Hepatocyte (in vitro differentiated cells): ENCODE data around the gene LRGUK. TPM values are rescaled to one million over a fixed set of nuclear protein-coding genes. Genes with fewer than 3 reads are reported as not detected.

Experiments
- DNase-seq: peaks from one replicate; pipeline ENCODE4 v3.0.0-alpha.2; 2016; ENCODE audit warnings: low spot score
- H2AFZ ChIP-seq: fragments of 200-600 bp; sonication (generic); 2 replicates; pipeline ENCODE4 v1.6.0; 2016; ENCODE audit warnings: antibody characterized with exemption, mild to moderate bottlenecking
- H3K27ac ChIP-seq: fragments of 200-600 bp; sonication (generic); 2 replicates; pipeline ENCODE4 v1.5.1; 2016; ENCODE audit warnings: mild to moderate bottlenecking
- H3K27me3 ChIP-seq: fragments of 200-600 bp; sonication (generic); 2 replicates; pipeline ENCODE4 v1.6.1; 2016
- H3K36me3 ChIP-seq: fragments of 200-600 bp; sonication (generic); replicated peaks from 2 replicates; pipeline ENCODE4 v1.5.1; 2016; ENCODE audit warnings: low read depth; ENCODE audit not compliant: insufficient read depth
- H3K4me1 ChIP-seq: fragments of 200-600 bp; sonication (generic); 2 replicates; pipeline ENCODE4 v1.5.1; 2016; ENCODE audit warnings: mild to moderate bottlenecking, moderate library complexity; ENCODE audit not compliant: insufficient read depth
- H3K4me2 ChIP-seq: fragments of 200-600 bp; sonication (generic); 2 replicates; pipeline ENCODE4 v1.6.0; 2016
- H3K4me3 ChIP-seq: fragments of 200-600 bp; sonication (generic); 2 replicates; pipeline ENCODE4 v1.5.1; 2016; ENCODE audit warnings: mild to moderate bottlenecking
- H3K79me2 ChIP-seq: fragments of 200-600 bp; sonication (generic); 2 replicates; pipeline ENCODE4 v1.6.0; 2017; ENCODE audit warnings: mild to moderate bottlenecking
- H3K9me2 ChIP-seq: fragments of 200-600 bp; sonication (generic); replicated peaks from 2 replicates; pipeline ENCODE4 v1.6.0; 2017; ENCODE audit warnings: mild to moderate bottlenecking; ENCODE audit not compliant: insufficient read depth
- H3K9me3 ChIP-seq: fragments of 200-600 bp; sonication (generic); 2 replicates; pipeline ENCODE4 v1.5.1; 2016; ENCODE audit warnings: low read depth, mild to moderate bottlenecking
- H4K20me1 ChIP-seq: fragments of 200-600 bp; sonication (generic); 2 replicates; pipeline ENCODE4 v1.6.0; 2016; ENCODE audit warnings: mild to moderate bottlenecking; ENCODE audit not compliant: insufficient read depth, poor library complexity, severe bottlenecking
- CTCF ChIP-seq: fragments of 200-600 bp; sonication (generic); IDR thresholded peaks from 2 replicates; pipeline ENCODE4 v1.5.1; 2016; ENCODE audit warnings: antibody characterized with exemption, mild to moderate bottlenecking; ENCODE audit not compliant: poor library complexity
- EZH2 ChIP-seq: fragments of 200-600 bp; sonication (generic); IDR thresholded peaks from 2 replicates; pipeline ENCODE4 v1.6.1; 2016; ENCODE audit warnings: antibody characterized with exemption, mild to moderate bottlenecking, borderline replicate concordance
- EZH2phosphoT487 ChIP-seq: fragments of 200-600 bp; sonication (generic); IDR thresholded peaks from one replicate; pipeline ENCODE4 v1.6.1; 2018; ENCODE audit warnings: antibody characterized with exemption, mild to moderate bottlenecking, low read depth, moderate library complexity; ENCODE audit not compliant: unreplicated experiment, severe bottlenecking
- WGBS: methylation state at CpG from one replicate; pipeline ENCODE4 v1.1.6; 2016; ENCODE audit warnings: low lambda C conversion rate; ENCODE audit errors: missing lambda C conversion rate; 5-methylcytosine and 5-hydroxymethylcytosine counted together
- polyA plus RNA-seq: library from polyadenylated mRNA; unstranded; fragments of >200 nt; fragmentation: Nextera tagmentation; extraction: Ambion mirVana; gene quantifications from 2 replicates; pipeline ENCODE4 v1.2.1, GENCODE V29; 2016
- total RNA-seq: library from RNA; depleted of rRNA; stranded (reverse); fragments of >200 nt; gene quantifications from 2 replicates; pipeline ENCODE4 v1.2.3, GENCODE V29; 2014

The LRGUK gene
- total and polyA plus RNA-seq, 2 experiments from 2014 or later: 0.73 TPM; not detected in 1

- H3K4me1 ChIP-seq: no peaks in the 10 kb centered on the region
- H3K9me2 ChIP-seq: no peaks in the 10 kb centered on the region
- no peak overlapping the region for H3K27ac ChIP-seq
- H3K27me3 ChIP-seq: no peaks in the 10 kb centered on the region
- no peaks in the 10 kb centered on the region for H4K20me1 ChIP-seq
- no peaks in the 10 kb centered on the region for H3K79me2 ChIP-seq
- H3K36me3 ChIP-seq: no peaks in the 10 kb centered on the region
- no peak for DNase-seq
- WGBS: 92% methylated on average over 7 of the region's 7 CpGs
- H3K4me3 ChIP-seq: no peak overlapping the region
- TF ChIP-seq EZH2phosphoT487 (no peak), CTCF (no peak), EZH2 (no peak)
- no peaks in the 10 kb centered on the region for H3K9me3 ChIP-seq
- H2AFZ ChIP-seq: no peak overlapping the region
- no peak overlapping the region for H3K4me2 ChIP-seq
These were observed 84.0 kb downstream of the LRGUK start for GRCh38 chr7:134210976-134211663.

GRCh38 chr7:134211817-134212216 is 84.7 kb downstream of the LRGUK start:
- H3K4me2 ChIP-seq: no peak overlapping the region
- H3K27ac ChIP-seq: no peak overlapping the region
- no peak overlapping the region for H2AFZ ChIP-seq
- H3K4me3 ChIP-seq: no peak overlapping the region
- H3K79me2 ChIP-seq: no peaks in the 10 kb centered on the region
- no peaks in the 10 kb centered on the region for H3K27me3 ChIP-seq
- H3K9me3 ChIP-seq: no peaks in the 10 kb centered on the region
- H4K20me1 ChIP-seq: no peaks in the 10 kb centered on the region
- TF ChIP-seq EZH2phosphoT487: no peak
- no peak for TF ChIP-seq EZH2
- no peak for TF ChIP-seq CTCF
- DNase-seq: no peak
- H3K9me2 ChIP-seq: no peaks in the 10 kb centered on the region
- no peaks in the 10 kb centered on the region for H3K4me1 ChIP-seq
- H3K36me3 ChIP-seq: no peaks in the 10 kb centered on the region

- TF ChIP-seq CTCF (no peak), EZH2 (no peak), EZH2phosphoT487 (no peak)
- Histone ChIP-seq H4K20me1 (no peaks in the 10 kb centered on the region), H3K4me2 (no peak overlapping the region), H3K79me2 (no peaks in the 10 kb centered on the region), H3K27ac (no peak overlapping the region), H3K36me3 (no peaks in the 10 kb centered on the region), H3K4me1 (no peaks in the 10 kb centered on the region), H3K9me3 (no peaks in the 10 kb centered on the region), H2AFZ (no peak overlapping the region), H3K27me3 (no peaks in the 10 kb centered on the region), H3K4me3 (no peak overlapping the region), H3K9me2 (no peaks in the 10 kb centered on the region)
- no peak for DNase-seq
- 85% methylated on average over 13 of the region's 13 CpGs for WGBS
These were observed 85.7 kb downstream of the LRGUK start for GRCh38 chr7:134212576-134213546.
